A549 (cell line): ENCODE measurements around the gene REN. TPM values are rescaled to one million over a fixed set of nuclear protein-coding genes. Genes with fewer than 3 reads are reported as not detected.
A peak's percentile ranks its signal among the peaks of the same experiment; 100 is the strongest.

Source experiments
- ATAC-seq, 2 experiments: fragments of 200-7000 bp in 1 of 2; fragments of >200 bp in 1 of 2; cut with Nextera tagmentation in 1 of 2; cut with Tn5 transposase in 1 of 2; 3 replicates each; pipeline versions ENCODE4 v1.8.0 to v1.9.1; 2018 to 2020; ENCODE audit warnings: mild to moderate bottlenecking in 1 of 2, moderate library complexity in 1 of 2
- CTCF ChIA-PET: fragments of 300-600 bp; sonication (Branson Sonifier 250); formaldehyde crosslinking; extraction: SDS; loops from one replicate; lab custom pipeline; 2021; ENCODE audit warnings: antibody characterized with exemption, inconsistent platforms; lab: Yijun Ruan, JAX
- POLR2A ChIA-PET: fragments of 350-600 bp; formaldehyde crosslinking; extraction: SDS; loops from one replicate; lab custom pipeline; 2021; ENCODE audit warnings: antibody characterized with exemption, inconsistent platforms; lab: Yijun Ruan, JAX
- DNase-seq, 2 experiments: peaks; one replicate each; pipeline versions ENCODE4 v3.0.0 to v3.0.0-alpha.2; 2011 to 2016; ENCODE audit warnings: low read depth in 1 of 2, low spot score in 1 of 2
- FAIRE-seq: peaks from 2 replicates; lab custom pipeline; 2011; peaks lifted over from hg19 to GRCh38; lab: Jason Lieb, UNC
- H3K27ac ChIP-seq, 2 experiments: fragments of >200 bp; sonication (Bioruptor Twin); formaldehyde crosslinking; 3 replicates each; pipeline ENCODE4 v1.5.1; 2016 to 2017
- H3K4me1 ChIP-seq: fragments of >200 bp; sonication (Bioruptor Twin); formaldehyde crosslinking; 3 replicates; pipeline ENCODE4 v1.6.1; 2016
- H3K4me2 ChIP-seq: fragments of >200 bp; sonication (Bioruptor Twin); formaldehyde crosslinking; 3 replicates; pipeline ENCODE4 v1.6.1; 2016
- H3K4me3 ChIP-seq: fragments of >200 bp; sonication (Bioruptor Twin); formaldehyde crosslinking; 3 replicates; pipeline ENCODE4 v1.5.1; 2016
- H3K9me3 ChIP-seq: fragments of >200 bp; sonication (Bioruptor Twin); formaldehyde crosslinking; 3 replicates; pipeline ENCODE4 v1.6.1; 2016
- BHLHE40 ChIP-seq: IDR thresholded peaks from 2 replicates; pipeline ENCODE4 v1.6.1; 2012; ENCODE audit warnings: low read depth, low read length, inconsistent platforms
- CBX2 ChIP-seq: fragments of 200-600 bp; sonication (generic); IDR thresholded peaks from 2 replicates; pipeline ENCODE4 v1.6.1; 2016; ENCODE audit warnings: low read depth, mild to moderate bottlenecking, borderline replicate concordance
- CHD2 ChIP-seq: fragments of 150-350 bp; IDR thresholded peaks from 2 replicates; pipeline ENCODE4 v1.6.1; 2014; ENCODE audit warnings: low read length; ENCODE audit not compliant: partially characterized antibody
- EHMT2 ChIP-seq: fragments of 200-600 bp; sonication (generic); IDR thresholded peaks from 2 replicates; pipeline ENCODE4 v1.6.1; 2016; ENCODE audit warnings: antibody characterized with exemption, low read depth, mild to moderate bottlenecking, moderate library complexity
- ESRRA ChIP-seq: fragments of 150-350 bp; IDR thresholded peaks from 2 replicates; pipeline ENCODE4 v1.6.1; 2014; ENCODE audit warnings: mild to moderate bottlenecking, low read length, borderline replicate concordance
- FOSB ChIP-seq: fragments of 250-450 bp; sonication (Bioruptor Pico); IDR thresholded peaks from 2 replicates; pipeline ENCODE4 v1.5.0; 2020; ENCODE audit warnings: mild to moderate bottlenecking, moderate library complexity
- FOSL2 ChIP-seq, 2 experiments: fragments of 450-650 bp in 1 of 2; fragments of >200 bp in 1 of 2; sonication (Bioruptor Twin) in 1 of 2; formaldehyde crosslinking; IDR thresholded peaks; 2 replicates each; pipeline versions ENCODE4 v1.5.0 to v1.6.1; 2016 to 2020; ENCODE audit warnings: mild to moderate bottlenecking in 1 of 2, moderate library complexity in 1 of 2
- GATA3 ChIP-seq: IDR thresholded peaks from 2 replicates; pipeline ENCODE4 v1.6.1; 2012; ENCODE audit warnings: borderline replicate concordance
- HOXB5 ChIP-seq: fragments of 250-450 bp; sonication (Bioruptor Pico); IDR thresholded peaks from 2 replicates; pipeline ENCODE4 v1.5.0; 2020; ENCODE audit warnings: mild to moderate bottlenecking, moderate library complexity
- JUN ChIP-seq, 2 experiments: fragments of >200 bp; sonication (Bioruptor Twin); formaldehyde crosslinking; IDR thresholded peaks; 2 replicates in 1 of 2; 3 replicates in 1 of 2; pipeline ENCODE4 v1.6.1; 2016 to 2017
- JUNB ChIP-seq: fragments of >200 bp; sonication (Bioruptor Twin); formaldehyde crosslinking; IDR thresholded peaks from 2 replicates; pipeline ENCODE4 v1.6.1; 2016
- KDM5A ChIP-seq: fragments of 200-600 bp; sonication (generic); IDR thresholded peaks from 2 replicates; pipeline ENCODE4 v1.6.1; 2016; ENCODE audit warnings: antibody characterized with exemption, mild to moderate bottlenecking
- MAZ ChIP-seq: fragments of 150-350 bp; IDR thresholded peaks from 2 replicates; pipeline ENCODE4 v1.6.1; 2014; ENCODE audit warnings: antibody characterized with exemption, low read depth, low read length, borderline replicate concordance
- NPAS2 ChIP-seq: fragments of 250-450 bp; sonication (Bioruptor Pico); IDR thresholded peaks from 2 replicates; pipeline ENCODE4 v1.8.0; 2022; ENCODE audit warnings: mild to moderate bottlenecking, moderate library complexity, borderline replicate concordance
- PBX3 ChIP-seq: IDR thresholded peaks from 2 replicates; pipeline ENCODE4 v1.6.1; 2012
- POLR2A ChIP-seq: IDR thresholded peaks from 2 replicates; pipeline ENCODE4 v1.6.1; 2012; ENCODE audit warnings: mild to moderate bottlenecking, low read length
- POLR2AphosphoS2 ChIP-seq: conservative IDR thresholded peaks from 2 replicates; pipeline ENCODE4 v1.6.1; 2012; ENCODE audit warnings: low read length, improper control_type of control experiment, inconsistent platforms
- RAD21 ChIP-seq, 2 experiments: fragments of >200 bp in 1 of 2; sonication (Bioruptor Twin) in 1 of 2; formaldehyde crosslinking in 1 of 2; IDR thresholded peaks in 1 of 2; conservative IDR thresholded peaks in 1 of 2; 2 replicates in 1 of 2; 3 replicates in 1 of 2; pipeline ENCODE4 v1.6.1; 2012 to 2018; ENCODE audit warnings: inconsistent platforms in 1 of 2
- RFX5 ChIP-seq: fragments of 450-650 bp; IDR thresholded peaks from 2 replicates; pipeline ENCODE4 v1.7.1; 2014; ENCODE audit warnings: antibody characterized with exemption, mild to moderate bottlenecking, moderate library complexity
- RNF2 ChIP-seq: fragments of 200-600 bp; sonication (generic); IDR thresholded peaks from 2 replicates; pipeline ENCODE4 v1.6.1; 2016; ENCODE audit warnings: low read depth, mild to moderate bottlenecking, antibody characterized with exemption, moderate library complexity, borderline replicate concordance
- SMC3 ChIP-seq: fragments of >200 bp; sonication (Bioruptor Twin); formaldehyde crosslinking; IDR thresholded peaks from 3 replicates; pipeline ENCODE4 v1.6.1; 2018; ENCODE audit warnings: inconsistent platforms
- SREBF2 ChIP-seq: fragments of 450-650 bp; IDR thresholded peaks from 2 replicates; pipeline ENCODE4 v1.6.1; 2014; ENCODE audit warnings: mild to moderate bottlenecking, moderate library complexity
- TP53 ChIP-seq: fragments of 250-450 bp; sonication (Bioruptor Pico); IDR thresholded peaks from 2 replicates; pipeline ENCODE4 v1.5.0; 2021; ENCODE audit warnings: mild to moderate bottlenecking, moderate library complexity
- ZC3H11A ChIP-seq: fragments of 450-650 bp; IDR thresholded peaks from 2 replicates; pipeline ENCODE4 v1.6.1; 2014; ENCODE audit warnings: antibody characterized with exemption, mild to moderate bottlenecking
- ZSCAN20 ChIP-seq: fragments of 250-450 bp; sonication (Bioruptor Pico); IDR thresholded peaks from 2 replicates; pipeline ENCODE4 v1.8.0; 2022; ENCODE audit warnings: mild to moderate bottlenecking, moderate library complexity
- WGBS: methylation state at CpG from one replicate; pipeline ENCODE4 v1.1.6; 2017; ENCODE audit errors: missing lambda C conversion rate; 5-methylcytosine and 5-hydroxymethylcytosine counted together
- polyA plus RNA-seq, 4 experiments: library from polyadenylated mRNA; depleted of rRNA in 3 of 4; stranded (reverse); fragments of >200 nt; fragmentation: RNase III in 1 of 4; extraction: RNeasy Plus Mini Kit Qiagen cat#74134 plus additional on column Dnase treatment in 1 of 4; gene quantifications; 2 replicates in 3 of 4; 3 replicates in 1 of 4; pipeline ENCODE4 v1.2.3, GENCODE V29; 2011 to 2017
- TF ChIP-seq, protein P1 (sequence below): fragments of >200 bp; sonication (Bioruptor Twin); formaldehyde crosslinking; IDR thresholded peaks from 3 replicates; pipeline ENCODE4 v1.5.1; 2016
- TF ChIP-seq, protein P2 (sequence below): fragments of 250-450 bp; sonication (Bioruptor Pico); IDR thresholded peaks from 2 replicates; pipeline ENCODE4 v1.5.0; 2020; ENCODE audit warnings: low read depth, mild to moderate bottlenecking, moderate library complexity
- TF ChIP-seq, protein P3 (sequence below): fragments of >200 bp; sonication (Bioruptor Twin); formaldehyde crosslinking; IDR thresholded peaks from 2 replicates; pipeline ENCODE4 v1.6.1; 2016
- TF ChIP-seq, protein P4 (sequence below): IDR thresholded peaks from 2 replicates; pipeline ENCODE4 v1.6.1; 2012

Gene REN
- polyA plus RNA-seq, 2 of the 4 experiments (the other 2 are of a cell fraction): not detected

DNA sequence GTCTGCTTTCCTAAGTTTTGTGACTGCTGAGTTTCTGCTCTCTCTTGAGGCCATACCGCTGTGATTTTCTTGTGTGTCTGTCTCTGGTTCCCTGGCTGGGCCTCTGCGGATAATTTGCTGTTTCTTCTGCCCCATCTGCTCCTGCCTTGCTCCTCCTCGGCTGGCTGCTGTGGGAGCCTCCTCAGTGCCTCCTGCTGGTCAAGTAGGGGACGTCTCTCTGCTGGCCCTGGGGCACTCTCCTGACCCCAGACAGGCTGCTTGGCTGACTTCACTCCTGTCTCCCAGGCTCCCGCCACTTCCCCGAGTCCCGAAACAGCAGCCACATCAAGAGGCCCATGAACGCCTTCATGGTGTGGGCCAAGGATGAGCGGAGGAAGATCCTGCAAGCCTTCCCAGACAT, 42.8 kb downstream of the REN start:
- no peak overlapping the region for H3K4me2 ChIP-seq
- no peak for FAIRE-seq
- WGBS: 73% methylated on average over 8 of the region's 9 CpGs
- no peaks in the 10 kb centered on the region for H3K9me3 ChIP-seq
- POLR2A ChIA-PET: no interaction called here
- H3K4me1 ChIP-seq: peaks cover 7% of the 10 kb centered on the region
- no peak overlapping the region for H3K4me3 ChIP-seq
- no peak for DNase-seq
- no peak overlapping the region for H3K27ac ChIP-seq
- TF ChIP-seq POLR2AphosphoS2 (no peak), PBX3 (no peak), ESRRA (no peak), MAZ (no peak), RAD21 (conservative IDR thresholded peaks at IDR 0.05 in 1 of 2, IDR thresholded peaks at IDR 0.05 in 1 of 2) (peak in 1 of 2 experiments; percentile 50; a peak in 3 of 5 replicates), SMC3 (peak; percentile 26; the same call in 1 of the 3 replicates), CHD2 (no peak), RFX5 (no peak), SREBF2 (no peak), JUNB (no peak), JUN (IDR thresholded peaks at IDR 0.05) (no peak), KDM5A (no peak), RNF2 (no peak), CBX2 (no peak)
- TF ChIP-seq, protein P1, sequence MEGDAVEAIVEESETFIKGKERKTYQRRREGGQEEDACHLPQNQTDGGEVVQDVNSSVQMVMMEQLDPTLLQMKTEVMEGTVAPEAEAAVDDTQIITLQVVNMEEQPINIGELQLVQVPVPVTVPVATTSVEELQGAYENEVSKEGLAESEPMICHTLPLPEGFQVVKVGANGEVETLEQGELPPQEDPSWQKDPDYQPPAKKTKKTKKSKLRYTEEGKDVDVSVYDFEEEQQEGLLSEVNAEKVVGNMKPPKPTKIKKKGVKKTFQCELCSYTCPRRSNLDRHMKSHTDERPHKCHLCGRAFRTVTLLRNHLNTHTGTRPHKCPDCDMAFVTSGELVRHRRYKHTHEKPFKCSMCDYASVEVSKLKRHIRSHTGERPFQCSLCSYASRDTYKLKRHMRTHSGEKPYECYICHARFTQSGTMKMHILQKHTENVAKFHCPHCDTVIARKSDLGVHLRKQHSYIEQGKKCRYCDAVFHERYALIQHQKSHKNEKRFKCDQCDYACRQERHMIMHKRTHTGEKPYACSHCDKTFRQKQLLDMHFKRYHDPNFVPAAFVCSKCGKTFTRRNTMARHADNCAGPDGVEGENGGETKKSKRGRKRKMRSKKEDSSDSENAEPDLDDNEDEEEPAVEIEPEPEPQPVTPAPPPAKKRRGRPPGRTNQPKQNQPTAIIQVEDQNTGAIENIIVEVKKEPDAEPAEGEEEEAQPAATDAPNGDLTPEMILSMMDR: peak; percentile 27; the same call in 2 of the 3 replicates
- TF ChIP-seq, protein P2, sequence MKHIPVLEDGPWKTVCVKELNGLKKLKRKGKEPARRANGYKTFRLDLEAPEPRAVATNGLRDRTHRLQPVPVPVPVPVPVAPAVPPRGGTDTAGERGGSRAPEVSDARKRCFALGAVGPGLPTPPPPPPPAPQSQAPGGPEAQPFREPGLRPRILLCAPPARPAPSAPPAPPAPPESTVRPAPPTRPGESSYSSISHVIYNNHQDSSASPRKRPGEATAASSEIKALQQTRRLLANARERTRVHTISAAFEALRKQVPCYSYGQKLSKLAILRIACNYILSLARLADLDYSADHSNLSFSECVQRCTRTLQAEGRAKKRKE (CRISPR knock-in tag): no peak
- CTCF ChIA-PET: interaction anchor here (1.3 to 32.2 kb wide), 2 partner anchors 39 to 257 kb away, joined by 4 to 757 read pairs; partner anchors contain the start of gene SNRPE
- peak in 1 of 2 experiments; percentile 62; a peak in 3 of 6 replicates for ATAC-seq

- DNase-seq: no peak
- TF ChIP-seq NPAS2 (no peak), HOXB5 (CRISPR knock-in tag) (no peak), RNF2 (no peak), POLR2A (no peak), ESRRA (no peak), CHD2 (no peak), FOSL2 (IDR thresholded peaks at IDR 0.05) (no peak), FOSL2 (CRISPR knock-in tag; IDR thresholded peaks at IDR 0.05) (no peak), TP53 (CRISPR knock-in tag) (no peak), FOSB (CRISPR knock-in tag) (no peak), ZC3H11A (no peak), GATA3 (no peak), RFX5 (no peak), EHMT2 (no peak), MAZ (no peak), ZSCAN20 (CRISPR knock-in tag) (no peak), BHLHE40 (no peak)
- TF ChIP-seq, protein P2 (CRISPR knock-in tag): no peak
- TF ChIP-seq, protein P3, sequence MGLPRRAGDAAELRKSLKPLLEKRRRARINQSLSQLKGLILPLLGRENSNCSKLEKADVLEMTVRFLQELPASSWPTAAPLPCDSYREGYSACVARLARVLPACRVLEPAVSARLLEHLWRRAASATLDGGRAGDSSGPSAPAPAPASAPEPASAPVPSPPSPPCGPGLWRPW: no peak
- TF ChIP-seq, protein P4, sequence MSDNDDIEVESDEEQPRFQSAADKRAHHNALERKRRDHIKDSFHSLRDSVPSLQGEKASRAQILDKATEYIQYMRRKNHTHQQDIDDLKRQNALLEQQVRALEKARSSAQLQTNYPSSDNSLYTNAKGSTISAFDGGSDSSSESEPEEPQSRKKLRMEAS: no peak
- TF ChIP-seq, all 56 proteins: peak for 0
- FAIRE-seq (no peak), ATAC-seq (no peak)
- Histone ChIP-seq H3K27ac (no peak overlapping the region), H3K4me3 (no peak overlapping the region), H3K4me1 (peaks cover 1% of the 10 kb centered on the region; the same call in 2 of the 3 replicates), H3K9me3 (no peaks in the 10 kb centered on the region), H3K4me2 (no peak overlapping the region)
- CTCF ChIA-PET: interaction anchor here (0.6 to 32.2 kb wide), 4 partner anchors 7 to 256 kb away, joined by 3 to 757 read pairs (median 36); partner anchors contain the start of gene SNRPE
- POLR2A ChIA-PET: no interaction called here
- 96% methylated on average over 12 of the region's 17 CpGs for WGBS
Measured at GRCh38 chr1:204121840-204122555, 44.1 kb downstream of the REN start.
